ENCODE results near the gene SUSD6.

The SUSD6 gene

GRCh38 chr14:69711065-69711464 lies 99.7 kb downstream of the SUSD6 start:
- no peak for DNase-seq (ENCODE audit: low read depth)
- no peak overlapping the region for H3K4me3 ChIP-seq (ENCODE audit: low read length)
- TF ChIP-seq, protein P1, sequence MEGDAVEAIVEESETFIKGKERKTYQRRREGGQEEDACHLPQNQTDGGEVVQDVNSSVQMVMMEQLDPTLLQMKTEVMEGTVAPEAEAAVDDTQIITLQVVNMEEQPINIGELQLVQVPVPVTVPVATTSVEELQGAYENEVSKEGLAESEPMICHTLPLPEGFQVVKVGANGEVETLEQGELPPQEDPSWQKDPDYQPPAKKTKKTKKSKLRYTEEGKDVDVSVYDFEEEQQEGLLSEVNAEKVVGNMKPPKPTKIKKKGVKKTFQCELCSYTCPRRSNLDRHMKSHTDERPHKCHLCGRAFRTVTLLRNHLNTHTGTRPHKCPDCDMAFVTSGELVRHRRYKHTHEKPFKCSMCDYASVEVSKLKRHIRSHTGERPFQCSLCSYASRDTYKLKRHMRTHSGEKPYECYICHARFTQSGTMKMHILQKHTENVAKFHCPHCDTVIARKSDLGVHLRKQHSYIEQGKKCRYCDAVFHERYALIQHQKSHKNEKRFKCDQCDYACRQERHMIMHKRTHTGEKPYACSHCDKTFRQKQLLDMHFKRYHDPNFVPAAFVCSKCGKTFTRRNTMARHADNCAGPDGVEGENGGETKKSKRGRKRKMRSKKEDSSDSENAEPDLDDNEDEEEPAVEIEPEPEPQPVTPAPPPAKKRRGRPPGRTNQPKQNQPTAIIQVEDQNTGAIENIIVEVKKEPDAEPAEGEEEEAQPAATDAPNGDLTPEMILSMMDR (IDR thresholded peaks at IDR 0.05; ENCODE audit: insufficient read depth, low read depth, low read length, missing control alignments), result no peak

- no peak for DNase-seq (ENCODE audit: low read depth)
- no peak overlapping the region for H3K4me3 ChIP-seq (ENCODE audit: low read length)
- TF ChIP-seq, protein P1 (IDR thresholded peaks at IDR 0.05; ENCODE audit: insufficient read depth, low read depth, low read length, missing control alignments), result no peak
These were observed 100.1 kb downstream of the SUSD6 start for GRCh38 chr14:69711477-69711876.

DNA sequence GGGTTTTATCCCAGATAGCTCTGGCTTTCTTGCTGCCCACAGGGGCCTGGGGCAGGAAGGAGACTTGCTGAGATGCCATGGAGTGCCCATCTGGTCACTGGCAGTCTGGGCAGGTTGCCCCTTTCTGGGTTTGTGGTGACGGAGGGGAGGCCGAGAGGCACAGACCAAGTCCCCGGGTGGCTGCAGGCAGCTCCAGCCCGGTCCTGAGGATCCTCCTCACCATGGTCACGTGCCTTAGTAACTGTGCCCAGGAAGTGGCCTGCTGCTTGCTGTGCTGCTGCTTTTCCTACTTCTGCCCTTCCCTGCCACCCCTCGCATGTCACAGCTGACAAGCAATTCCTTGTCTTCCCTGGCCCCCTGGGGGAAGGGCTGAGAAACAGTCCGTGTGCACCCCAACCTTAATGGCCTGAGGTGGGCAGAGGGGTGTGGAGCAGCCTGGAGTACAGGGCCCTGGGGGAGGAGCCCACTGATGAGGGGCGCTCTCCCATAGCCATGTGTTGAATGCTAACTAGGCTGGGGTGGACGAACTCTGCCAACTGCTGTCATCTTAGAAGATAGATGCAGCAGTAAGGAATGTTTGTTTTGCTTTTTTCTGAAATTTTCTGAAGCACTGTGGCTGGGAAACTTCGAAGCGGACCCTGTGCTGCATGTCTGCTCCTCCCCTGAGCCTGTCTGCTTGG lies 100.6 kb downstream of the SUSD6 start:
- no peak for DNase-seq (ENCODE audit: low read depth)
- TF ChIP-seq, protein P1 (IDR thresholded peaks at IDR 0.05; ENCODE audit: insufficient read depth, low read depth, low read length, missing control alignments), result no peak
- no peak overlapping the region for H3K4me3 ChIP-seq (ENCODE audit: low read length)

GRCh38 chr14:69712599-69713088 lies 101.2 kb downstream of the SUSD6 start:
- no peak overlapping the region for H3K4me3 ChIP-seq (ENCODE audit: low read length)
- DNase-seq (ENCODE audit: low read depth), result peak; percentile 75
- TF ChIP-seq, protein P1 (IDR thresholded peaks at IDR 0.05; ENCODE audit: insufficient read depth, low read depth, low read length, missing control alignments), result no peak

- no peak overlapping the region for H3K4me3 ChIP-seq (ENCODE audit: low read length)
- peak; percentile 89 for DNase-seq (ENCODE audit: low read depth)
- TF ChIP-seq, protein P1 (IDR thresholded peaks at IDR 0.05; ENCODE audit: insufficient read depth, low read depth, low read length, missing control alignments), result peak; percentile 23
These were observed 101.9 kb downstream of the SUSD6 start for GRCh38 chr14:69713209-69713781.

DNA sequence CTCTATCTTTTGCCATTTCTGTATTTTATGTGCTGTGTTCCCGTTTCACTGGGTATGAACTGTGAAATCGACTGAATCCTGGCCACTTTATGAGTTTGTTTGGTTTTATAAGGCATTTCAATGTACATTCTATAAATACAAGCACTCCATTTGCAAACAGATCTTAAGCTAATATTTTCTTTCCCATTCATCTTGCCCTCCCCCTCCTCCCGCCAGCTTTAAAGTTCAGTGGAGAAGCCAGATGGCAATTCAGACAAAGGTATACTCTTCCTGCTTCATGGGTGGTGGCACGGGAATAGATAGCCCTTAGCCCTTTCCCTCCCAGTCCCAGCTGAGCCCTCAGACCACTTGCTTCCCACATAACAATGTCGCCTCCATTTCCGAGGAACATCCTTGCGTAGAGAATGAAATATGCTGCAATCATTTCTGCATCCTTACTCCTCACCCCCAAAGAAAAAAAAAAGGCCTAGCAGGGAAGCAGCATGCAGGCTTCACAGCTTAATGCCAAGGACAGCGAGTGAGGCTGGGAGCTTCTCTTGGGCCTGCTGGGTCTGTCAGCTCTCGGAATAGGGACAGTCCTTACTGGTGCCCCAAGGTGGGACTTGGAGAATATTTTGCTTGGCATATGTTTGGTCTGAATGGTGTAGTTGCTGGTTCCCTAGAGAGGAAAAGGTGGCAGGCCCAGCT lies 102.7 kb downstream of the SUSD6 start:
- DNase-seq (ENCODE audit: low read depth), result no peak
- TF ChIP-seq, protein P1 (IDR thresholded peaks at IDR 0.05; ENCODE audit: insufficient read depth, low read depth, low read length, missing control alignments), result no peak
- H3K4me3 ChIP-seq (ENCODE audit: low read length), result no peak overlapping the region
